Measurements from ENCODE around the gene CD96.

DNA sequence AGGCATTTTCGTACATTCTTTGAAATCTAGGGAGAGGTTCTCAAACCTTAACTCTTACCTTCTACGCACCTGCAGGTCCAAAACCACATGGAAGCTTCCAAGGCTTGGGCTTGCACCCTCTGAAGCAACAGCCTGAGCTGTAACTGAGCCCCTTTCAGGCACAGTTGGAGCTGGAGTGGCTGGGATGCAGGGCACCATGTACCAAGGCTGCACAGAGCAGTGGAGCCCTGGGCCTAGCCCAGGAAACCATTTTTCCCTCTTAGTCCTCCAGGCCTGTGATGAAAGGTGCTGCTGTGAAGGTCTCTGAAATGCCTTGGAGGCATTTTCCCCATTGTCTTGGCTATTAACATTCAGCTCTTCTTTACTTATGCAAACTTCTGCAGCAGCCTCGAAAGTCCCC lies 120.0 kb downstream of the CD96 start:
- TF ChIP-seq, protein P1, sequence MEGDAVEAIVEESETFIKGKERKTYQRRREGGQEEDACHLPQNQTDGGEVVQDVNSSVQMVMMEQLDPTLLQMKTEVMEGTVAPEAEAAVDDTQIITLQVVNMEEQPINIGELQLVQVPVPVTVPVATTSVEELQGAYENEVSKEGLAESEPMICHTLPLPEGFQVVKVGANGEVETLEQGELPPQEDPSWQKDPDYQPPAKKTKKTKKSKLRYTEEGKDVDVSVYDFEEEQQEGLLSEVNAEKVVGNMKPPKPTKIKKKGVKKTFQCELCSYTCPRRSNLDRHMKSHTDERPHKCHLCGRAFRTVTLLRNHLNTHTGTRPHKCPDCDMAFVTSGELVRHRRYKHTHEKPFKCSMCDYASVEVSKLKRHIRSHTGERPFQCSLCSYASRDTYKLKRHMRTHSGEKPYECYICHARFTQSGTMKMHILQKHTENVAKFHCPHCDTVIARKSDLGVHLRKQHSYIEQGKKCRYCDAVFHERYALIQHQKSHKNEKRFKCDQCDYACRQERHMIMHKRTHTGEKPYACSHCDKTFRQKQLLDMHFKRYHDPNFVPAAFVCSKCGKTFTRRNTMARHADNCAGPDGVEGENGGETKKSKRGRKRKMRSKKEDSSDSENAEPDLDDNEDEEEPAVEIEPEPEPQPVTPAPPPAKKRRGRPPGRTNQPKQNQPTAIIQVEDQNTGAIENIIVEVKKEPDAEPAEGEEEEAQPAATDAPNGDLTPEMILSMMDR (IDR thresholded peaks at IDR 0.05) = no peak
- TF ChIP-seq EP300 (IDR thresholded peaks at IDR 0.05) = no peak

Data from tibial nerve (tissue), 4 donors.